Pons (tissue), 1 donor: ENCODE data around the gene C1orf56.

Experiments used
- DNase-seq: peaks from one replicate; pipeline ENCODE4 v3.0.0-alpha.2; 2016; ENCODE audit warnings: low spot score

The C1orf56 gene, protein sequence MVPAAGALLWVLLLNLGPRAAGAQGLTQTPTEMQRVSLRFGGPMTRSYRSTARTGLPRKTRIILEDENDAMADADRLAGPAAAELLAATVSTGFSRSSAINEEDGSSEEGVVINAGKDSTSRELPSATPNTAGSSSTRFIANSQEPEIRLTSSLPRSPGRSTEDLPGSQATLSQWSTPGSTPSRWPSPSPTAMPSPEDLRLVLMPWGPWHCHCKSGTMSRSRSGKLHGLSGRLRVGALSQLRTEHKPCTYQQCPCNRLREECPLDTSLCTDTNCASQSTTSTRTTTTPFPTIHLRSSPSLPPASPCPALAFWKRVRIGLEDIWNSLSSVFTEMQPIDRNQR

DNA sequence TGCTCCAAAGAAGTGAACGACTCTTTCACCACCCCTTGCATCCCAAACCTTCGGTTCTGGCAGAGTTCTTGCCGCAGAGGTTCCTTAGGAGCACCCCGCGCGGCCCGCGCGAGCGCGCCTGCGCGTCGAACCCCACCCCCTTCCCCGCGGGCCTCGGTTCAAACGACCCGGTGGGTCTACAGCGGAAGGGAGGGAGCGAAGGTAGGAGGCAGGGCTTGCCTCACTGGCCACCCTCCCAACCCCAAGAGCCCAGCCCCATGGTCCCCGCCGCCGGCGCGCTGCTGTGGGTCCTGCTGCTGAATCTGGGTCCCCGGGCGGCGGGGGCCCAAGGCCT is at the start of gene C1orf56:
TSS of gene C1orf56 (plus strand) at position 161 of the 334 bp plus-strand sequence. CDS start at position 258, 97 bp downstream.
- DNase-seq = peak; percentile 72

DNA sequence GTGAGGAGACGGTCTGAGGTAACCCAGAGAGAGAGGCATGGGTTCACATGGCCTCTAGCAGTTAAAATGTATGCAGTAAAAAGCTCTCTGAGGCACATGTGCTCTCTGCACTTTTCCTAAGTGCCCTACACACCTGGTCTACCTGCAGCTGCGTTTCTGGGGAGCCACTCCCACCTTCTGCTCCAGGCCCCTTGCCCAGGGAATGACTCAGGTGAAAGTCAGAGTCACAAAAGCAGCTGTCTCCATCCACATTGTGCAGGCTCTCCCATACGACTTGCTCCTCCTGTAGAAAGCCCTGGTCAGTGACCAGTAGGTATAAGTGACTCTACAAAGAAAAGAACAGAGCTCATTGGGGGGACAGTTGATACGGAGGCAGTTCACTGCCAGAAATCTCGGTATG is 49.6 kb upstream of the C1orf56 start:
- no peak for DNase-seq

DNA sequence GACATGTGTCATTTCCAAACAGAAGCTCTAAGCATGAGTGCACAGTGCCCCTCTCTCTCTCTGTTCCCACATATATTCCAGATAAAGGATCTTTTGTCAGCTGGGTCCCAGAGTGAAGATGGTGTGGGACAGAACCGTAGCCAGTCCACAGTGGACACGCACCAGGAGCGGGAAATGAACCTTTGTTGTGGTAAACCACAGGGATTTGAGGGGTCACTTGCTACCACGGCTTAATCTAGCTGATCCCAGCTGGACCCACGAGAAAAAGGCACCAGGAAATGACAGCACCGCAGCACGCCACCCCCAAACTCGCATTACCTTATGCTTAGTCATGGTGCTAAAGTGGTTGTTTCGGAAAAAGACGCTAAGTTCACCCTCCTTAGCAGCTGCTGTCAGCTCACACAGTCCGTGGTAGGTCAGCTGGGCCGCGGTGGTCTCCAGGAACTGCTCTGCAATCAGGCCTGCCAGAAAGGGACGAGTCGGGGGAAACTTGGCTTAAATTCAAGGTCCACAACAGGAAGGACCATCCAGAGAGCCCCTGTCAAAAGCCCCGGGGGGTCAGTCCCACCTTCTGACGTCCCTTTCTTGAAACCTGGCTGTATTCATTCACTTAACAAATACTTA is 48.4 kb upstream of the C1orf56 start:
- peak; percentile 85 for DNase-seq

DNA sequence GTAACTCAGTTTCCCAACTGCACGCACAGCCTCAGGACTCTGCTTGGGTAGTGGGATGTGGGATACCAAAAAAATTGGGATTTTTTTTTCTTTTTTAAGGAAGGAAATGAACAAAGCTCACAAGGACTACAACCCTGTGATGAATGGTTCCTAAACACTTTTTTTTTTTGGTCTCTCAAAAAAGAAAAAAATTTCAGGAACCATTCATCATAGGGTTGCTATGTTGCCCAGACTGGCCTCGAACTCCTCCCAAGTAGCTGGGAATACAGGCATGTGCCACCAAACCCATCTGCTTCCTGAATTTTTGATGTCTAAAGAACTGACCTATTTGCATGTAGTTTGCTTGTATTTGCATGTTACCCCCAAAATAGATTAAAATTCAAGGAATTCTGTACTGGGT is 47.6 kb upstream of the C1orf56 start:
- no peak for DNase-seq

DNA sequence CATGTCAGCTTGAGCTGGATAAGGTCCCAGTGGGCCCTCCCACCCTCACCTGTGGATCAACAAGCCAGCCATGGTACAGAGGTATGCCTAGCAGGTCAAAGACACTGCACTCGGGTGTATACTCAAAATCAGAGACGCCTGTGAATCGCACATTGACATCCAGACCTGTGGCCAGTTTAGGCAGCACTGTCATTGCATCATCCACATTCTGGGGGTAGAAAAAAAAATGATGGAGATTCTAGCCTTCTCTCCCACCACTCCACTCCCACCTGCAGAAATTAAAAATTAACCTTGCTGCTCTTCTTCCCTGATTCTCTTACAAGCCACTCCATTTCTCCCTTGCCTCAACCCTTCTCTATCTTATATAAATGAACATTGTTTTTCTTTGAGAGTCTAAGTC is 47.1 kb upstream of the C1orf56 start:
- no peak for DNase-seq

DNA sequence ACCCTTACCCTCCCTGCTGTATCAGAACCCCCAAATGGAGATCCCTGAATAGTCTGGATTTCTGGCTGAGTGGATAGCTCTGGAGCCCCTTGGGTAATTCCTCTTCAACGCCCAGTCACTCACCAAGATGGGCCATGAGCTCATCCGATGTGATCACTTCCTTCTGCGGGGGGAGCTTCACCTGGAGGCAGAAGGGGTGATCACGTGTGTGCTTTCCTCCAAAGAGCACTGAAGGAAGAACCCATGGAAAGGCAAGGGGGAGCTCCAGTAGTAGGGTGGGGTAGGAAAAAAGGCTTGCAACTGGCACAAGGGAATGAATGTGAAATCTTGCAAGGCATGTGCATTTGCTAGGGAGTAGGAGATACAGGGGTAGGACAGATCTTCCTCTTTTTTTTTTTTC is 45.9 kb upstream of the C1orf56 start:
- DNase-seq = no peak

DNA sequence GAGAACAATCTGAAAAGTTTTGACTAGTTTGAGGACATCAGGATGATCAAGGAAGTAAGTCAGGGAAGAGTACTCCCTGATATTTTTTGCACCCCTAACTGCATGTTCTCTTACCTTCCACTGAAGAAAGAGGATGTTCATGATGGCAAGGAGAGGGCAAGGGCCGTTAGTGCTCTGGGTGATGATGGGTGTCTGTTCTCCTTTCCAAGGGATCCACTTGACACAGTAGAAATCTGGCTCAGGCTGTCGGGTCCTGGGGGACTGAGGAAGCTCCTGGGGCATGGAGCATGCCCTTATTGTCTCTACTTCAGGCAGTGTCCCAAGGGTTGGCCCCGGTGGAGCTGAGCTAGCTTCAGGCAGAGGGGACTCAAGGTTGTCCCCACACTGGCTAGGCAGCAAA is 45.5 kb upstream of the C1orf56 start:
- no peak for DNase-seq

DNA sequence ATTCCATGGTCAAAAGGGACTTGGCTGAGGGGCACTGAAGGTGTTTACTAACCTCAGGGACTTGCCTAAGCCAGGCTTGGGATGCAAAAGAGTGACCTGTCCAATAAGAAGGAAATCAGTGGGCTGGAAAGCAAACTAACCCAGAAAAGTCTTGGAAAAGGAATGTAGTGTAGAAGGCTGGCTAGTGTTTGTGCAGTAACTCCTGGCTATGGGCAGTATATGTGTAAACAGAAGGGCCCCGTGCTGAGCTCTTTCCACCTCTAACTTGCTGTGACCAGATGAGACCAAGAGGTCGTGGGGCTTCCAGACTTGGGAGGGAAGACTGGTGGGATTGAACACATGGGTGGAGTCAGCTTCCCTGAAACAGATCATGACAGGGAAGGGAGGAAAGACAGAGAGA is 44.9 kb upstream of the C1orf56 start:
- DNase-seq = no peak

DNA sequence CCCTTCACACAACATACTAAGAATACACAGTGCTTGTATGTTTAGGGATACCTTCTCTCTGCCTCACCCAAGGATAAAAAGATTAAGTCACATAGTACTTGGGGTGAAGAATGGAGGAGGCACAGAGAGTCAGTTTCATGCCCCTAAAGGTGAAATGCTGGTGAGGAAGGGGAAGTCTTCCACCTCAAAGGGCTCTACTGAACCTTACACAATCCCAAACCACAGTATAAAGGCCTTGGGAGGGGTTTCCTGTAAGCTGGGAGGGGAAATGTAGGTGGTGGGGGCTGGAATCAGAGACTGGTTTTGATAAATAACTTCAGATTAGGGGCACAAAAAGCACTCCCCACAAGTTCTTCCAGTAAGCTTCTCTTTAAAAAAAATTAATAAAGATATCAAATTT is 44.4 kb upstream of the C1orf56 start:
- no peak for DNase-seq

DNA sequence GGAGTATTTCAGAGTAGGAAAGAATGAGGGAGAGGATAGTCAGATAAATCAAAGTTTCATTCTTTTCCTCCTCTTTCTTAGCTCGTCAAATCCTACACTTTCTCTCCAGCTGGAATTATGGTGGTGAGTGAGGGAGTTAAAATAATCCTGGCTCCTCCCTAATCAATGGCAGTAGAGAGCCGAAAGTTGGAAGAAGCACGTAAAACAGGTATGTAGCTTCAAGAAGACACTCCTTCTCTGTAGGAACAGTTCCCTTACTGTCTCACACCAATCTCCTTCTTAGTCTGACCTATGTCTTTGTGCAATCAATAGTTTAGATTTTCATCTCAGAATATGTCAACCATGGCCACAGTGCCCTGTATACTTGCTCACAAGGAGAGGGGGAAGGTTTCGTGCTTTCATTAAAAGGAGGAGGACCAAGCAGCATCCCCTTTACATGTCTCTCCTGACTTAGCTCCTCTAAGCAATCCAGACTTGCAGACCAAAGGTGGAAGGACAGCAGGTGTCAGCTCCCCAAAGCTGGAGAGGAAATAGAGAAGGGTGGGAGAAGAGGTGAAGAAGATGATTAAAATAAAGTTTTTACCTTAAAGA is 41.7 kb upstream of the C1orf56 start:
- DNase-seq = peak; percentile 54

DNA sequence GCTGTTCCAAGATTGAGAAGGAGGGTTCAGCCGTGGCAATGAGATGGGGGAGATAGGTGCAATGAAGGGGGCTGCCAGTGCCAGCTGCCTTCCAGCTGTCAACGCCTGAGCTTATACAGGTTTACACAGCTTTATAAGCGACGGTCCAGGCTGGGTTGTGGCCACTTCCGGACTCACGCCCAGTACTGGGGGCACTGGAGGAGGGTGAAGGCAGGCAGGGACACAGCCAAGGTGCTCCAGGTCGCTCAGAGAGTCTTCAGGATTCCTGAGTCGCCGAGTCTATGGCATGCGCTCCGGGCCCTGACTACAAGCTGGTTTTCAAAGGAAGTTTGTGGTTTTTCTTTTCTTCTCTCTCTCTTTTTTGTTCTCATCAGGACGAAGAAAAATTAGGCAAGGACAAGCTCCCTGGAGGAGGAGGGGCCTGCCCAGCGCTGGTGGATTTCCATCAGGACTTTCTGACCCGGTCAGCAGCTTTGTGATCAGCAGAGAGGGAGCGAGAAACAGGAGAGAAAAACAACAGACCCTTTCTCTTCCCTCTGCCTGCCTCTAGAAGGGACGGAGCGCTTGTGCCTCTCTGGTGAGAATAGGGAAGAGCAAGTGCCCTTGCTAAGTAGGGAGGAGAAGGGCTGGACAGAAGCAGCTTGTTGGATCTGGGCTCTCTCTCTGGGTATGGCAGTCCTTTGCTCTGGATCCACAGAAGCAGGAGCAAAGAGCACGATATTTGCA is 41.1 kb upstream of the C1orf56 start, which contains the start of gene MINDY1:
TSS of gene MINDY1 (minus strand) at position 576 of the 726 bp plus-strand sequence. CDS start 4,285 bp downstream, outside the sequence.
- DNase-seq = peak; percentile 98

DNA sequence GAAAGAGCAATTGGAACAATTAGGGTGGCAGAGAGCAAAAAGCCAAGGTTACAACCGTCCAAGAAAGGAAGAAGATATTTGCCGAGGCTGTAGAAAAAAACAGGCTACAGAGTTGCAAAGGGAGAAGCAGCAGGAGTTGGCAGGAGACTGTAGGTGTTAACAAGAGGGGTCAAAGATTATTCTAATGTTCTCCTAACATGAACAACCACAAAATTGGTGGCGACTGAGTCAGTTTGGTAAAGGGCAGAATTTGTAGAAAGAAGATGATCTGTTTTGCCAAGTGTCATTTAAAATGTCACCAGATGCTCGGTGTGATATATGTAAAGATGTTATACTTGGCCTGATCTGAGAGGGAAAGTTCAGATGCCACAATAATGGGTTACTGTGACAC is 39.7 kb upstream of the C1orf56 start:
- no peak for DNase-seq

DNA sequence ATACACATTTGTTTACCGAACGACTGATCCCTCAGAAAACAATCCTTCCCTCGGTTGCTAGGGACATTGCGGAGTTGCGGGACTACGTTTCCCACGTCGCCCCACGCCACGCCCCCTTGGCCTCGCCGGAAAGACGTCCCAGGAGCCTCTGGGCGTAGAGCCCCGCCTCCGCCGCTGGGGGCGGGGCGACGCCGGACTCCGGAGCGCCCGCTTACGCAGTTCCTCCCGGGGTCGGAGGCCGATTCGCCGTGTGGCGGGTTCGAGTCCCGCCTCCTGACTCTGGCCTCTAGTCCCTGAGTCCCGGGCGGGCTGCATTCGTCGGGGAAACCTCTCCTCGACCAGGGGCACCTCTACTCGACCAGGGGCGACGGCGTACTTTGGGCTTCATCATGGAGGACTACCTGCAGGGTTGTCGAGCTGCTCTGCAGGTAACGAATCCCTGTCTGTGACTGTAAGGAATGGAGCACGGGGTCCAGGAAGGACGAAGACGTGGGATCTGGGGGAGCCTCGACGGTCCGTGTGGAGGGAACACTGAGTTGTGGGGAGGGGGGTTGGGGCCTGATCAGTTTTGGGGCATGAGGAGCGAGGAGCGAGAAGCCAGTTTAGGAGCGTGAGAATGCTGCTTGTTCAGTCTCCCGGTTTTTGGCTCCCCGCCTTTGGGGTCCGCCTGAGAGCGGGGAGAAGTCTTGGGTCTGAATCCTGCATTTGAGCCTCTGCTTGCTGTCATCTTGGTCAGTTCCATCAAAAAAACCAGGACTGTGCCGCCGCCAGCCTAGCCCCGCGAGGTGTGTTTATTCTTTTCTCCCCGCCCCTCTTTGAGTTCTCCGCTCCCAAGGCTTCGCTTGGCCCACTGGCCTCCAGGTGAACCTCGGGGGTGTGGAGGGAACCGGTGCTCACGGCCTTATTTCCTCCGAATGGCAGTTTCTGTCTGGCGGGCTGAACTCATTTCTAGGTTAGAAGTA is 39.0 kb upstream of the C1orf56 start, which contains the start of gene PRUNE1:
TSS of gene PRUNE1 (plus strand) at position 206 of the 962 bp plus-strand sequence. CDS start at position 390, 184 bp downstream.
- DNase-seq = peak; percentile 96

DNA sequence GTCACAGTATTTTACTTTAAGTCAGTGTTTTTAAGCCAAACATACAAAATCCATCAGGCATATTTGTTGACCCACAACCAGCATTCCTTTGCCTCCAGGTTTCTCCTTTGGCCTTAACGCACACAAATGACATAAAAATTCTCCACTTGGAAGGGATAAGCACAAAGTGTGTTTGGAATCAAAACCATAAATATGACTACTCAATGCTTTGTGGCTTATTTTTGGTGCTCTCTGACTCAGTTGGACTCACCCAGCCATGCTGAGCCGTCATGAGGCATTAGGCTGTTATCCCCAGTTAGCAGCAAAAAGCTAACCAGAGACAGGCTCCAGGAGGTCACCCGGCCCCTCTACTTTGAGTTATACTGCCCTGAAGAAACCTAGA is 38.4 kb upstream of the C1orf56 start:
- DNase-seq = no peak

DNA sequence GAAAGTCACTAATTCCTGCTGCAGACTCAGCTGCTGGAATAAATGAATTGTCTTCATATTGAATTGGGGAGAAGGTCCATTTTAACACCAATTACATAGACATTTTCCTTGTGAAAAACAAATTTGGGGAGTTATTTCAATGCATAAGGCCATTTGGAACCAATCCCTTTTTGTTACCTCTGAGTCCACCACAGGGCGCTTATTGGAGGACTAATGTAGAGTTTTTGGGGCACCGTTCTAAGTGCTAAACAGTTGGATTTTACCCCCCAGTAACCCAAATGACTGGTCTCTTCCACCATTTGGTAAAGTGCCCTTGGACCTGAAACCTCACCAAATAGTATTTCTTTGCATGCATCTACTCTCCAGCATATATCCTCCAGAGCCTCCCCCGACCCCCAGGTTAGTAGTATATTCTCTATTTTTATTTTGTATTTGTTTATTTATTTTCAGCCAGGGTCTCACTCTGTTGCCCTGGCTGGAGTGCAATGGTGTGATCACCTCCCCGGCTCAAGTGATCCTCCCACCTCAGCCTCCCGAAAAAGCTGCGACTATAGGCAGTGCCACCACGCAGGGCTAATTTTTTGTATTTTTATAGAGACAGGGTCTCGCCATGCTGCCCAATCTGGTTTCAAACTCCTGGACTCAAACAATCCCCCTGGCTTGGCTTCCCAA is 37.7 kb upstream of the C1orf56 start:
- DNase-seq = no peak

DNA sequence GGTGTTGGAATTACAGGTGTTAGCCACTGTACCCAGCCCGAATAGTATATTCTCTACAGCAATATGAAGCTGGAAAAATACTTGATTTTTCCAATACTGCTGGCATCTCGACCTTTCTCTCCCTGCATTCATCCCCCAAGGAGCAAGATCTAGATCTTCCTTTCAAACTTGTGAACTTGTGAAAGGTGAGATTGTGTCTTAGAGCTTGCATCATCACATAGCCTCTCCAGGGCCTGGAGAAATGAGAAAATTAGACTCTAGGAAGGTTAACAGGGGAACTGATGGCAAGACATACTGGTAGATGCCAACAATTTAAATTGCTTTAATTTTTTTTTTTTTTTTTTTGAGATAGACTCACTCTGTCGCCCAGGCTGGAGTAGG is 37.2 kb upstream of the C1orf56 start:
- DNase-seq = no peak

DNA sequence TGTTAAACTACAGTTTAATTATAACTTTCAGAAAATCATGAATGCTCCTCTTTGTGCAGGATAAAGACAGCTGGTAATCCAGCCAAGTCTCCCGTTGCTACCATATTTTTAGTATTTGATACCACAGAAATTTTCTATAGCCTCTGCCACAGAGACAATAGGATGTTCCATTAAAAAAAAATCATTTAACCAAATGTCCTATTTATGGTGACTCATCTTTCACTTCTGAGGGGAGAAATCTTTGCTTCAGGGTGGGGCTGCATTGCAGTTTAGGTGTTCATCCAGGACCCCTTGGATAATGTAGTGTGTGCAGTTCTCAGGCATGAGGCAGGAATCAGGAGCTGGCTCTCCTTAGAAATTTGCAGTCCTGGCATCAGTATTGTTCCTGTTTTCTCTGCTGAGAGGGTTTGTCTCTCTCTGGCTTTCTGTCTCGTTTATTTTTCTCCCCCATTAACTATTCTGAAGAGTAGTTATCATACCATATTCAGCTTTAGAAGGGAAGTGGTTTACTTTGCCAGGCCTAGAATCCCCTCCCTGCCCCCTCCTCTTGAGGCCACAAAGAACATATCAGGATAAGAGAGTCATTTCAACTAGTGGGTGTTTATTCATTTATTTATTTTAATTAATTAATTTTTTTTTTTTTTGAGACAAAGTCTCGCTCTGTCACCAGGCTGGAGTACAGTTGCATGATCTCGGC is 36.2 kb upstream of the C1orf56 start:
- DNase-seq = no peak

DNA sequence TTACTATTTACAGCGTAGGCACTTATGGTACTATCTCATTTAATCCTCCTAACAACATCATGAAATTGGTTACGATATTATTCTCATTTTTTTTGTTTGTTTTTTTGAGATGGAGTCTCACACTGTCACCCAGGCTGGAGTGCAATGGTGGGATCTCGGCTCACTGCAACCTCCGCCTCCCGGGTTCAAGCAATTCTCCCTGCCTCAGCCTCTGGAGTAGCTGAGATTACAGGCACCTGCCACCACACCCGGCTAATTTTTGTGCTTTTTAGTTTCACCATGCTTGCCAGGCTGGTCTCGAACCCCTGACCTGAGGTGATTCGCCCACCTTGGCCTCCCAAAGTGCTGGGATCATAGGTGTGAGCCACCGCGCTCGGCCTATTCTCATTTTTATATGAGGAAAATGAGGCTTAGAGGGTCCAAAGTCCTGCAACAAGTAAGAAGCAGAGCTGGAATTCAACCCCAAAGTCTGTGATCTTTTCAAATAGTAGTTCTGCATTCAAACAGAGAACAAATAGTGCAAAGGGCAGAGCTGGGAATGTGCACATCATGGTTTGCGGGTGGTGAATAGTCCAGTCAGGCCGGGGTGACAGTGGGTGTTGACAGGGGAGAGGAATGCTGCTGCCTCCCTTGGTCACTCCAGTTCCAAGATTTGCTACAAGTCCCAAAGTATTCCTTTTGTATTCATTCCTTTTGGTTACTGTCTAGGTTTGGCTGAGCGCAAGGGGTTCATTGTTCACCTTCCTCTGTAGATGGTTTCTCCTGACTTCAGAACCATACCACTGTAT is 34.7 kb upstream of the C1orf56 start:
- no peak for DNase-seq

DNA sequence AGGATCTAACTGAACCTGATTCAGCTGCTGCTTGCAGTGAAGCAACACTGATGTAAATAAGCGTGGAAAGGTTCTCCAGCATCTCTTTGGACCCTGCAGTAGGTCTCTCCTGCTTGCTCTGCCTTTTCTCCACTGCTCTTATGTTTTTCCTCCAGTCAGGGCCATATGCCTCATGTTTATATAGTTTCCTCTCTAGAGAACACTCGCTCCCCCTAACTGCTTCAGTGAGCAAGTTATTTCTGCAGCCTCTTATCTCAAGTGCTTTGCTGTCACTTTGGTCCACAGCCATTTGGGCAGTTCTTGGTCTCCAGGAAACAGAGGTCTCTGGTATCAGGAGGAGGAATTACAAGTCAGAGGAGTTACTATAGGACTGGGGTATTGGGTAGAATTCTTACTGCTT is 34.0 kb upstream of the C1orf56 start:
- DNase-seq = no peak
